Skeletal muscle satellite cell (primary cell): ENCODE measurements around the gene GFY.

Experiments used
- H3K27me3 ChIP-seq: 2 replicates; pipeline ENCODE4 v1.7.0; 2013; ENCODE audit warnings: low read length; ENCODE audit not compliant: control insufficient read depth, insufficient read depth
- H3K36me3 ChIP-seq: 2 replicates; pipeline ENCODE4 v1.7.0; 2013; ENCODE audit warnings: mild to moderate bottlenecking, control low read depth, low read length; ENCODE audit not compliant: insufficient read depth
- H3K4me1 ChIP-seq: 2 replicates; pipeline ENCODE4 v1.7.0; 2013; ENCODE audit warnings: low read length; ENCODE audit not compliant: control insufficient read depth, insufficient read depth
- H3K4me2 ChIP-seq: 2 replicates; pipeline ENCODE4 v1.7.0; 2013; ENCODE audit warnings: mild to moderate bottlenecking, low read length
- H3K4me3 ChIP-seq: 2 replicates; pipeline ENCODE4 v1.7.0; 2013; ENCODE audit warnings: low read length
- H3K9ac ChIP-seq: 2 replicates; pipeline ENCODE4 v1.7.0; 2013; ENCODE audit warnings: mild to moderate bottlenecking, low read depth, low read length, moderate library complexity
- H3K9me3 ChIP-seq: replicated peaks from 2 replicates; pipeline ENCODE4 v1.7.0; 2013; ENCODE audit warnings: mild to moderate bottlenecking, control low read depth, low read length

The GFY gene

DNA sequence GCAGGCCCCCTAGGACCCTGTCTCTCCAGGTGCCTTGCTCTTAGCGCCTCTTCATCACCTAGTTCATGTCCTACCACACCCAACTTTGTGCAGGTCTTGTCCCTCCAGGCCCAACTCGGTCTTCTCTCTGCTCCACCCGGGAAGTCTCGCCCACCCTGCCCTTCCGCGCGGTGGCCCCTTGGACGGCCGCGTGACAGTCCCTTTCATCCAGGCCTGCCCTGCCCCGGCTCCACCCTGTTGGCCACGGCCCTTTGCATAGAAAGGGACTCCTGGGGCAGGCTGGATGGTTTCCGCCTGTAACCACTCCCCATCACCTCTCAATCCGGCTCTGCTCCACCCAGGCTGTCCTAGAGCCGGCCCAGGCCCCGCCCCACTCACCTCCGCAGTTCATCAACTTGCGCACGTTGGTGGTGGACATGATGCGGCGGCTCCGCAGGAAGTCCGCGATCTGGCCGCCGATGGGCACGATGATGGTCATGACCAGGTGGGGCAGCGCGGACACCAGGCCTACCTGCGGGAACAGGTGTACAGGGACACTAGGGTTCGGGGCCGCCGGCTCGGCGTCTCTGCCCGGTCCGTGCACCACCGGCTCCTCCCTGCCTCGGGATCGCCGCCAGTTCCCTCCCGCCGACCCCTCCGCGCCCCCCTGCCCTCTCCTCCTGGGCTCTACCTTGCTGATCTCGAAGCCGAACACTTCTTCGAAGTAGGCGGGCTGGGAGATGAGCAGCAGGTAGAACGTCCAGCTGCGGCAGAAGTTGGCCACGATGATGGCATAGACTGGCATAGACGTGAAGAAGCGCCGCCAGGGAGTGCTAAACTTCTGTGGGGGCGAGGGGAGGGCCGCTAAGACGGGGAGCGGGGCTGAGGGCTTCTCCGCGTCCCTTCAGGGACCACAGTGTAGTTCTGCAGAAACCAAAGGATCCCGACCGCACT lies 7.2 kb downstream of the GFY start:
- no peaks in the 10 kb centered on the region for H3K36me3 ChIP-seq
- no peak overlapping the region for H3K4me2 ChIP-seq
- H3K9ac ChIP-seq = no peak overlapping the region
- H3K9me3 ChIP-seq = no peaks in the 10 kb centered on the region
- H3K4me1 ChIP-seq = no peaks in the 10 kb centered on the region
- H3K27me3 ChIP-seq = peaks cover 89% of the 10 kb centered on the region
- H3K4me3 ChIP-seq = no peak overlapping the region

DNA sequence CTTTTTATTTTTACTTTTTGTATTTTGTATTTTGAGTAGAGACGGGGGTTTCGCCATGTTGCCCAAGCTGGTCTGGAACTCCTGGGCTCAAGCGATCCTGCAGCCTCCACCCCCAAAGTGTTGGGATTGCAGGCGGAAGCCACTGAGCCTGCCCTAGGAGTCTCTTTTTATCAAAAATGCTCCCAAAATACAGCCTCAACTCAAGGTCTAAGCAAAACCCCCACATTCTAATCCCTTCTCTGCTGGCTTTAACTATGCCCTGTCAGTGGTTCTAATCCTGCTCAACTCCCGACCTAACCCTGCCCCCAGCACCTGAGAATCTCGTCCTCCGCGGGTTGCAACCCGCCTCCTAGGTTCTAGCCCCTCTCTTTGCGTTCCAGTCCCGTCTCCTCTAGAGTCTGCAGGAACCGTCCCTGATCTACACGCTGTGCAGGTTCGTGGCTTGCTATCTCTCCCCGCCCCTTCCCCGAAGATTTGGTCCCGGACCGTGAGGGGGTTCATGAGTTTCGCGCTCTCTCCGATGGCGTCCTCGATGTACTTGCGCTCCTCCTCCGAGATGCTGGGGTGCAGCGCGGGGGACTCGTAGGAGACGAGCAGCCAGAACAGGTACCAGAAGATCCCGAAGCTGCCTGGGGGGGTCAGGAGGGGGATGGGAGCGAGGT lies 8.2 kb downstream of the GFY start:
- H3K4me2 ChIP-seq = no peak overlapping the region
- peaks cover 91% of the 10 kb centered on the region for H3K27me3 ChIP-seq
- no peak overlapping the region for H3K9ac ChIP-seq
- H3K4me3 ChIP-seq = no peak overlapping the region
- no peaks in the 10 kb centered on the region for H3K9me3 ChIP-seq
- H3K36me3 ChIP-seq = no peaks in the 10 kb centered on the region
- H3K4me1 ChIP-seq = no peaks in the 10 kb centered on the region

DNA sequence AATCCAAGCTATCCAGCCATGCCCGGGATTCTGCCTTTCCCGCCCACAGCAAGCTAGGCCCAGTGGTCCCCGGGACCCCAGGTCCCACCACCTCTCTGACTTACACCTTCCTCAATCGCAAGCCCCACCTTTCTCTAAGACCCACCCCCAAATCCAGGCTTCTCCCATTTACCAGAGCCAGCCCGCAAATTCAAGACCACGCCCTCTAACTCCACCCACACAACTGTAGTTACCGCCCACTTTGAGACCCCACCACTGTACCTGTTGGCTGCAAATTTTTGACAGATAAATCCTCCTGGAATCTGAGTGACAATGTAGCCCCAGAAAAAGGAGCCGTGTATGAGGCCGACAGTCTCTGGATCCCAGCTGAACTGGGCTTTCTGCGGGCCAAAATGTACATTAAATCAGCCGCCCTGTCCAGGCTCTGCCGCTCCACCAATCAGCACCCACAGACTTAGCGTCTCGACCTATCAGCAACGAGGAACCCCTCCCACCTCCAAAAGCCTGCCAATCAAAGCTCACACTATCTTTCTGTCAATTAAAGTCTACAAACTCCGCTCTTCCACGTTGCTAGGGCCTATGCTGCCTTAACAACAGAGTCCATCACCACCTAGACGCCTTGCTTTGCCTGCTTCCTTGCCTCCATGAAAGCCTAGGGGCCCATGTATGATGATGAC lies 9.9 kb downstream of the GFY start:
- H3K4me2 ChIP-seq = no peak overlapping the region

DNA sequence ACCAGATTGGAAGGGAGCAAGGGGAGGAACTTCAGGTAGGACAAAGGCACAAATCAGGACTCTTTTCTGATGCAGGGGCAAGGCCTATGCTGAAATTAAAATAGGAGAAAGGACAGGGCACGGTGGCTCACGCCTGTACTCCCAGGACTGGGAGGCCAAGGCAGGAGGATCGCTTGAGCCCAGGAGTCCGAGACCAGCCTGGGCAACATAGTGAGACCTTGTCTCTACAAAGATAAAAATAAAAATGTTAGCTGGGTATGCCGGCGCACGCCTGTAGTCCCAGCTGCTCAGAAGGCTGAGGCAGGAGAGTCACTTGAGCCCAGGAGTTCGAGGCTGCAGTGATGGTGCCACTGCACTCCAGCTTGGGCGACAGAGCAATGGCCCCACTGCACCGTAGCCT lies 10.5 kb downstream of the GFY start:
- peaks cover 91% of the 10 kb centered on the region for H3K27me3 ChIP-seq

More for the DNA sequence above, 9.9 kb downstream of the GFY start:
- Histone ChIP-seq H3K4me1 (no peaks in the 10 kb centered on the region), H3K9ac (no peak overlapping the region), H3K9me3 (no peaks in the 10 kb centered on the region), H3K4me3 (no peak overlapping the region), H3K27me3 (peaks cover 91% of the 10 kb centered on the region), H3K36me3 (no peaks in the 10 kb centered on the region)

DNA sequence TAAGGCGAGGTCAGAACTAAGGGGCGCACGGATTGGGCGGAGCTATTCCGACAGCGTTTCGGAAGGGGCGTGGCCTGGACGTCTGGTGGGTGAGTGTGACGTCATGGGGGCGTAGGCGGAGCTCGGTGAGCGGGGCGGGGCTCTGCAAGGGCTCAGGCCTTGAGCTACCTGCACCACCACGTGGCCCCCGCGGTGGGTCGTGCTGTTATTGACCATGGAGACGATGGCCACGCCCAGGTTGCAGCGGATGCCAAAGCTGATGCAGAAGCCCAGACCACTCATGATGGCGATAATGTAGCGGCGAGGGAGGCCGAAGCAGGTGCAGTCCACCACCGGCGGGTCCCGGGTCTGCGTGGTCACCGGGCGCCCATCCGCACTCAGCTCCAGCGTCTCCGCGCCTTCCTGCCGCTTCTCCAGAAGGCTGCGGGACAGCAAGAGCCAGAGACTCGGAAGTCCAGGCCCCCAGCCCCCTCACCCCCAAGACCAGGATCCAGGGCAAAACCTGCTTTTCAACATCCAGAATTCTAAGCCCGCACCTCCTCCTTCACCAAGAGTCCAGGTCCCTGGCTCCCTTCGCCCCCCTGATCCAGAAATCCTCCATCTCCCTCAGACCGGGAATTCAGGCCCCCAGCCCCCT lies 11.3 kb downstream of the GFY start:
- Histone ChIP-seq H3K9ac (no peak overlapping the region), H3K4me2 (no peak overlapping the region)

More for the DNA sequence above, 10.5 kb downstream of the GFY start:
- Histone ChIP-seq H3K36me3 (no peaks in the 10 kb centered on the region), H3K9ac (no peak overlapping the region), H3K4me3 (no peak overlapping the region), H3K4me2 (no peak overlapping the region), H3K4me1 (no peaks in the 10 kb centered on the region), H3K9me3 (no peaks in the 10 kb centered on the region)

DNA sequence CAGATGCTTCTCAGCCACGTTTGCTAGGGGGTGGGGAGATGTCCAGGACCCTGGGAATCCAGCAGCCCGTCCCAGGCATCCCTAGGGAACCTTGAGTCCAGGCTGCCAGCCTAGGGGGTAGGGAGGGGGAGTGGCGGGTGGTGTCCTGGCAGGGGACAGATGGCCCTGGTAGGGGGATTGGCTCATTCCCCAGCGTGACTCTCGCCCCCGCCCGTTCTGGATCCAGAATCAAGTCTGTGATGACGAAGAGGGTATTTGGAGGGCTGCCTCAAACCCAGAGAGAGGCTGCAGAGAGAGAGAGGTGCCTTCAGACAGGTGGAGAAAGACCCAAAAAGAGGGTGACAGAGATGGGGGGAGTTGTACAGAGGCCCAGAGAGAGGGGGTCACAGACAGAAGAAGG lies 12.0 kb downstream of the GFY start:
- Histone ChIP-seq H3K4me1 (no peaks in the 10 kb centered on the region), H3K4me2 (no peak overlapping the region), H3K27me3 (peaks cover 90% of the 10 kb centered on the region), H3K9ac (no peak overlapping the region), H3K9me3 (no peaks in the 10 kb centered on the region), H3K36me3 (no peaks in the 10 kb centered on the region), H3K4me3 (no peak overlapping the region)

More for the DNA sequence above, 11.3 kb downstream of the GFY start:
- no peaks in the 10 kb centered on the region for H3K9me3 ChIP-seq
- no peak overlapping the region for H3K4me3 ChIP-seq
- H3K4me1 ChIP-seq = no peaks in the 10 kb centered on the region
- H3K36me3 ChIP-seq = no peaks in the 10 kb centered on the region
- peaks cover 89% of the 10 kb centered on the region for H3K27me3 ChIP-seq

DNA sequence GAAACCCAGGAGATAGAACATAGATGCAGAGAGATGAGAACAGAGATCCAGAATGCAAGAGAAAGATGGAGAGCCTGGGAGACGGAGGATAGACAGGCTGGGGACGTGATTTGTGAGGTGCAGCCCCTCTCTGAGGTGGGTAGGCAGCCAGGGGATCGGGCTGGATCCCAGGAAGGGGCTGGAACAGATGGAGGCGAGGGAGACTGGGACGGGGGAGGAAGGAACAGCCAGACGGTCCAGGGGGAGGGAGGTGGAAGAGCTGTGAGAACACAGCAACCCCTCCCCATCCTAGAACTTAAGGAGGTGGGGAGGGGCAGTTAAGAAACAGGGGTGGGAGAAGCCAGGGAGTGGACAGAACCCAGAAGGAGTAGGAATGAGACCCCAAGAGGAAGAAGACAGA lies 13.1 kb downstream of the GFY start:
- no peak overlapping the region for H3K4me3 ChIP-seq
- no peaks in the 10 kb centered on the region for H3K9me3 ChIP-seq
- no peak overlapping the region for H3K9ac ChIP-seq
- no peaks in the 10 kb centered on the region for H3K4me1 ChIP-seq
- H3K36me3 ChIP-seq = no peaks in the 10 kb centered on the region
- H3K4me2 ChIP-seq = no peak overlapping the region
- peaks cover 83% of the 10 kb centered on the region for H3K27me3 ChIP-seq

DNA sequence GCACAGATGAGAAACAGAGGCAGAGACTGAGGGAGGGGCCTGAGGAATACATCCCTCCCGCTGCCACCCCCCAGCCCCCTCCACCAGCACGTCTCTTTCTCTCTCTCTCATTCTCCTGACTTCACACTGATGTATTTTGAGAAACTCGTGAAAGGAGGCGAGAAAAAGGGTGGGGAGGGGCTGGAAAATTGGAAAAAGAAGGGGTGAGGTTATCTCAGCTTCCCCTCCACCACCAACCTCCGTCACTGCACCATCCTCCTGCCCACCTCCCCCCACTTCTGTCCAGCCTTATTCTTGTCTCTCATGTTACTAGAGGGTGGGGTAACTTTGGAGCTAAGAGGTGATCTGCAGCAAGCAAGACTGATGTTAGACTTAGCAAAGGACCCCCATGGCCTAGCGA lies 14.6 kb downstream of the GFY start:
- H3K36me3 ChIP-seq = no peaks in the 10 kb centered on the region
- no peak overlapping the region for H3K9ac ChIP-seq
- no peak overlapping the region for H3K4me3 ChIP-seq
- peaks cover 72% of the 10 kb centered on the region for H3K27me3 ChIP-seq
- H3K4me2 ChIP-seq = no peak overlapping the region
- no peaks in the 10 kb centered on the region for H3K9me3 ChIP-seq
- H3K4me1 ChIP-seq = no peaks in the 10 kb centered on the region

DNA sequence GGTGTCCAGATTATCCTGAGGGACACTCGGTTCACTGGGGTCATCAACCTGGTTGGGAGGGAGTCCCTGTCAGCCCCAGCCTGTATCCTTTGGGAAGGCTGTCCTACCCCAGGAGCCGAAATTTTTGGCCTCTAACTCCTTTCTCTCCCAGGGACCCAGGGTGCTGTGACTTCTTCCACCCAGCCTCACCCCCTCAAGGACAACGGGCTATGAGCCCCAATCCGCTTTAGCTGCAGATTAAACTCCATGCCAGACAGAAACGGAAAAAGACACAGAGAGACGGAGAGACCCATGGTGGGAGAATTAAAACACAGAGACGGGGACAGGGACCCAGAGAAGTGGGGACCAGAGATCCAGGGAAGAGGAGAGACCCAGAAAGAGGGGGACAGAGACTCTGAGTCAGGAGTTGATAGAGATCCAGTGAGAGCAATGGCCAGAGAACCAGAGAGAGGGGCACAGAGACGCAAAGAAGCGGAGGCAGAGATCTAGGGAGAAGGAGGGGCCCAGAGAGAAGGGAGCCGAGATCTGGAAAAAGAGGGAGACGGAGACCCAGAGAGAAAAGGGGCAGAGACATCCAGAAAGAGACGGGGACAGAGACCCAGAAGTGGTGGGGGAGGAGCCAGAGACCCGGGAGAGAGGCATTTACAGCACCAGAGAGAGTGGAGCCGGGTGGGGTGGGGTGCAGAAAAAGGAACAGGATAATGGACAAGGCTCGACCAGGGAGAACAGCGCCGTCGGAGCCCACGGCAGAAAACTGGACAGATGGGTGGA lies 15.4 kb downstream of the GFY start:
- no peaks in the 10 kb centered on the region for H3K36me3 ChIP-seq
- H3K9ac ChIP-seq = no peak overlapping the region
- no peak overlapping the region for H3K4me3 ChIP-seq
- no peaks in the 10 kb centered on the region for H3K9me3 ChIP-seq
- peak overlapping the region; percentile 63 for H3K4me2 ChIP-seq
- peaks cover 64% of the 10 kb centered on the region for H3K27me3 ChIP-seq
- no peaks in the 10 kb centered on the region for H3K4me1 ChIP-seq

DNA sequence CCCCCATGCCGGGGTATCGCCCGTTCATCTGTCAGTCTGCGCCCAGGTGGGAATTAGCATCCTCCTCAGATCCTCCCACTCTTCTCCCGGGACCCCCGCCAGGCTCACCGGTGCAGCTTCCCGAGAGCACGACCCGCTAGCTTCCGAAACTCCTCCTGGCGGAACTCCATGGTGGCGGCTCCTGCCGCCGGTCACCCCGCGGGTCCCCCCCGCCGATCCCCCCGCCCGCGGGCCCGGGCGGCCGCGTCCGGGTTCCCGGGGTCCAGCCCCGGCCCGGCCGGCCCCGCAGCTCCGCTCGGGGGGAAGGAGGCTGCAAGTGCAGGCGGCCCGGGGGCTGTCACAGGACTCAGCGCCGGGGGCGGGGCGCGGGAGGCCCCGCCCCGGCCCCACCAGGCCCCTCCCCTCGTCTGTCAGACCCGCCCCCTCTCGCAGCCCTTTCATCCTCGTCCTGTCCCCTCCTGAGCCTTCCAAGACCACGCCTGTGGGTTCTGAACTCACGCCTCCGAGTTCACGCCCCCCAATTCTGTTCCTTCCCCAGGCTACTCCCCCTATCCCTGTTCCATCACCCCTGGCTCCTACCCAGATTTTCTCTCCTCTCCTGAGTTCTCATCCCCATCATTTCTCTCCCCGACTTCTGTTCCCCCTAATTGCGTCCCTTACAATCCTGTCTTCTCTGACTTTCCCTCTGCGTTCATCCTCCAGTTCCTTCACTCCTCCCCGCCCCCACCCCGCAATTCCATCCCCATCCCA lies 16.2 kb downstream of the GFY start, which contains the start of gene SLC17A7:
SLC17A7 (minus strand) TSS at position 318 of the 750 bp plus-strand sequence; CDS start at position 170, 148 bp downstream.
- Histone ChIP-seq H3K4me3 (no peak within 1 kb of the TSS), H3K4me2 (peak within 1 kb of the TSS; percentile 97), H3K36me3 (no peaks in the 10 kb centered on the region), H3K27me3 (peaks cover 57% of the 10 kb centered on the region), H3K4me1 (no peaks in the 10 kb centered on the region), H3K9ac (no peak within 1 kb of the TSS), H3K9me3 (no peaks in the 10 kb centered on the region)
